Endothelial cell of umbilical vein (primary cell): ENCODE measurements around the gene CCDC187. TPM values are rescaled to one million over a fixed set of nuclear protein-coding genes. Genes with fewer than 3 reads are reported as not detected.

Experiments used
- BruUV-seq: library from RNA; stranded (reverse); fragments of 400-500 nt; replicated peaks from 2 replicates; lab custom pipeline; 2021; lab: Mats Ljungman, UMichigan
- CTCF ChIA-PET: fragments of 300-600, 350-600 bp; sonication (Branson Sonifier 250); formaldehyde crosslinking; loops from one replicate; lab custom pipeline; 2021; ENCODE audit warnings: antibody characterized with exemption, inconsistent platforms; lab: Charles Lee
- POLR2A ChIA-PET: fragments of 300-600, 350-600 bp; sonication (Branson Sonifier 250); formaldehyde crosslinking; loops from one replicate; lab custom pipeline; 2021; ENCODE audit warnings: antibody characterized with exemption, inconsistent platforms; lab: Charles Lee
- DNase-seq: peaks from one replicate; pipeline ENCODE4 v3.0.0-alpha.2; 2011; ENCODE audit warnings: low read depth, low spot score
- FAIRE-seq: peaks from 2 replicates; lab custom pipeline; 2011; peaks lifted over from hg19 to GRCh38; lab: Jason Lieb, UNC
- H2AFZ ChIP-seq: 2 replicates; pipeline ENCODE4 v1.6.0; 2012; ENCODE audit warnings: low read depth, low read length, control low read depth, inconsistent platforms
- H3K27ac ChIP-seq: 2 replicates; pipeline ENCODE4 v1.5.1; 2011; ENCODE audit warnings: low read depth, mild to moderate bottlenecking, control low read depth, low read length, moderate library complexity; ENCODE audit not compliant: insufficient read depth
- H3K27me3 ChIP-seq, 2 experiments: 2 replicates each; pipeline versions ENCODE4 v1.6.0 to v1.6.1; 2011; ENCODE audit warnings: low read length in 2 of 2, mixed read lengths in 1 of 2; ENCODE audit not compliant: control insufficient read depth in 2 of 2, insufficient read depth in 2 of 2
- H3K36me3 ChIP-seq, 2 experiments: 2 replicates in 1 of 2; 3 replicates in 1 of 2; pipeline ENCODE4 v1.5.1; 2011; ENCODE audit warnings: low read length in 2 of 2, mild to moderate bottlenecking in 1 of 2, moderate library complexity in 1 of 2; ENCODE audit not compliant: control insufficient read depth in 2 of 2, insufficient read depth in 2 of 2; ENCODE audit errors: extremely low read depth in 1 of 2
- H3K4me1 ChIP-seq: 3 replicates; pipeline ENCODE4 v1.5.1; 2011; ENCODE audit warnings: mild to moderate bottlenecking, low read length; ENCODE audit not compliant: control insufficient read depth, insufficient read depth; ENCODE audit errors: extremely low read depth
- H3K4me2 ChIP-seq: 2 replicates; pipeline ENCODE4 v1.6.1; 2011; ENCODE audit warnings: low read length, control low read depth, mixed read lengths; ENCODE audit not compliant: insufficient read depth
- H3K4me3 ChIP-seq, 3 experiments: fragments of 200-600 bp in 1 of 3; sonication (generic), shearing (Covaris generic) in 1 of 3; replicated peaks in 1 of 3; 2 replicates each; pipeline ENCODE4 v1.5.1; 2011 to 2016; ENCODE audit warnings: control low read depth in 3 of 3, low read length in 3 of 3, mild to moderate bottlenecking in 2 of 3, inconsistent platforms in 1 of 3, low read depth in 1 of 3, moderate library complexity in 1 of 3; ENCODE audit not compliant: insufficient read depth in 1 of 3
- H3K79me2 ChIP-seq: 2 replicates; pipeline ENCODE4 v1.6.0; 2012; ENCODE audit warnings: low read length, inconsistent platforms; ENCODE audit not compliant: control insufficient read depth, insufficient read depth
- H3K9ac ChIP-seq: replicated peaks from 2 replicates; pipeline ENCODE3; 2011; ENCODE audit warnings: low read length, control low read depth; ENCODE audit not compliant: insufficient read depth; ENCODE audit errors: extremely low read depth
- H3K9me1 ChIP-seq: replicated peaks from 3 replicates; pipeline ENCODE4 v1.6.0; 2011; ENCODE audit warnings: mild to moderate bottlenecking, low read length; ENCODE audit not compliant: control insufficient read depth, insufficient read depth; ENCODE audit errors: extremely low read depth
- H3K9me3 ChIP-seq: replicated peaks from 2 replicates; pipeline ENCODE4 v1.5.1; 2012; ENCODE audit warnings: low read length, inconsistent platforms; ENCODE audit not compliant: control insufficient read depth, insufficient read depth
- H4K20me1 ChIP-seq: replicated peaks from 2 replicates; pipeline ENCODE3; 2011; ENCODE audit warnings: mild to moderate bottlenecking, low read length; ENCODE audit not compliant: control insufficient read depth, insufficient read depth; ENCODE audit errors: extremely low read depth
- EZH2 ChIP-seq: IDR thresholded peaks from 2 replicates; pipeline ENCODE4 v1.6.1; 2012; ENCODE audit warnings: borderline replicate concordance, low read depth, mild to moderate bottlenecking, moderate library complexity, low read length, inconsistent platforms; ENCODE audit not compliant: severe bottlenecking
- FOS ChIP-seq: IDR thresholded peaks from 2 replicates; pipeline ENCODE4 v1.6.1; 2011; ENCODE audit warnings: mild to moderate bottlenecking, low read length, moderate library complexity, borderline replicate concordance; ENCODE audit not compliant: insufficient read depth
- GATA2 ChIP-seq: IDR thresholded peaks from 2 replicates; pipeline ENCODE4 v1.7.0; 2011; ENCODE audit warnings: low read depth, mild to moderate bottlenecking, moderate library complexity, mixed read lengths, low read length; ENCODE audit not compliant: insufficient read length, insufficient read depth
- JUN ChIP-seq: IDR thresholded peaks from 2 replicates; pipeline ENCODE4 v1.6.1; 2011; ENCODE audit warnings: borderline replicate concordance, low read depth; ENCODE audit not compliant: insufficient read length, insufficient read depth
- MYC ChIP-seq: IDR thresholded peaks from one replicate; pipeline ENCODE4 v1.6.1; 2011; ENCODE audit warnings: mild to moderate bottlenecking, low read depth, low read length
- POLR2A ChIP-seq: IDR thresholded peaks from 2 replicates; pipeline ENCODE4 v1.6.1; 2012; ENCODE audit warnings: low read depth, mild to moderate bottlenecking, control low read depth, low read length
- POLR2AphosphoS5 ChIP-seq: IDR thresholded peaks from 2 replicates; pipeline ENCODE4 v1.6.1; 2012; ENCODE audit warnings: low read depth, mild to moderate bottlenecking, control low read depth, low read length, moderate library complexity; ENCODE audit not compliant: insufficient read depth
- dilution Hi-C: fragments of 300-500 bp; cut with MboI; formaldehyde crosslinking; loops from one replicate; pipeline ENCODE4 v1.15.0; 2019; ENCODE audit warnings: low sequenced_read_pairs; ENCODE audit not compliant: extremely low pct_ligation_motif_present
- intact Hi-C: fragments of 100-400 bp; cut with micrococcal nuclease; formaldehyde crosslinking; loops from one replicate; pipeline ENCODE4 v1.10.0; 2022
- polyA plus RNA-seq, 4 experiments: library from polyadenylated mRNA; depleted of rRNA in 3 of 4; stranded (reverse) in 3 of 4; unstranded in 1 of 4; fragments of >200 nt; gene quantifications; 2 replicates each; pipeline versions ENCODE4 v1.2.1 to v1.2.3, GENCODE V29; 2011 to 2012; ENCODE audit warnings: missing spikeins in 1 of 4
- total RNA-seq: library from RNA; stranded (reverse); gene quantifications from 2 replicates; pipeline ENCODE4 v1.2.3, GENCODE V29; 2021
- TF ChIP-seq, protein P1 (sequence below), 2 donors: IDR thresholded peaks; 1 replicate in 1 of 2; 2 replicates in 1 of 2; pipeline ENCODE4 v1.5.1; 2011; ENCODE audit warnings: low read length in 2 of 2, mild to moderate bottlenecking in 2 of 2, moderate library complexity in 2 of 2, control low read depth in 1 of 2, inconsistent platforms in 1 of 2, low read depth in 1 of 2; ENCODE audit not compliant: insufficient read depth in 1 of 2; ENCODE audit errors: extremely low read depth in 1 of 2
- TF ChIP-seq, protein P2 (sequence below): IDR thresholded peaks from 2 replicates; pipeline ENCODE4 v1.6.1; 2011; ENCODE audit not compliant: insufficient read depth, insufficient read length

CCDC187 gene
- total and polyA plus RNA-seq, 2 donors (not counting 3 experiments of a cell fraction or from before 2014, with no cell fraction given) = not detected

DNA sequence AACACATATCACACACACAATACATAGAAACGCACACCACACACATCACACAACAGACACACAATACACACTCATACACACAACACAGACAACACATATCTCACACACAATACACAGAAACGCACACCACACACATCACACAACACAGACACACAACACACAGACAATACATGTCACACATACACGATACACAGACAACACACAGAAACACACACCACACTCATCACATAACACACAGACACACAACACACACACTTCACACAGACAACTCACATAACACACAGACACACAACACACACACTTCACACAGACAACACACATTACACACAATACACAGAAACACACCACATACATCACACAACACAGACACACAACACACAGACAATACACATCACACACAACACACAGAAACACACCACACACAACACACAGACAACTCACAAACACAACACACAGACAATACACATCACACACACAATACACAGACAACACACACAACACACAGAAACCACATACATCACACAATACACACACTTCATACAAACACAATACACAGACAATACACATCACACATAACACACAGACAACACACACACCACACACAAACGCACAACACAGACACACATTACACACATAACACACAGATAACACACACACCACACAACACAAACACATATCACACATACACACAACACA is 4.3 kb upstream of the CCDC187 start:
- TF ChIP-seq MYC (no peak), POLR2AphosphoS5 (no peak), GATA2 (no peak), POLR2A (no peak), EZH2 (no peak), FOS (no peak), JUN (no peak)
- TF ChIP-seq, protein P1, sequence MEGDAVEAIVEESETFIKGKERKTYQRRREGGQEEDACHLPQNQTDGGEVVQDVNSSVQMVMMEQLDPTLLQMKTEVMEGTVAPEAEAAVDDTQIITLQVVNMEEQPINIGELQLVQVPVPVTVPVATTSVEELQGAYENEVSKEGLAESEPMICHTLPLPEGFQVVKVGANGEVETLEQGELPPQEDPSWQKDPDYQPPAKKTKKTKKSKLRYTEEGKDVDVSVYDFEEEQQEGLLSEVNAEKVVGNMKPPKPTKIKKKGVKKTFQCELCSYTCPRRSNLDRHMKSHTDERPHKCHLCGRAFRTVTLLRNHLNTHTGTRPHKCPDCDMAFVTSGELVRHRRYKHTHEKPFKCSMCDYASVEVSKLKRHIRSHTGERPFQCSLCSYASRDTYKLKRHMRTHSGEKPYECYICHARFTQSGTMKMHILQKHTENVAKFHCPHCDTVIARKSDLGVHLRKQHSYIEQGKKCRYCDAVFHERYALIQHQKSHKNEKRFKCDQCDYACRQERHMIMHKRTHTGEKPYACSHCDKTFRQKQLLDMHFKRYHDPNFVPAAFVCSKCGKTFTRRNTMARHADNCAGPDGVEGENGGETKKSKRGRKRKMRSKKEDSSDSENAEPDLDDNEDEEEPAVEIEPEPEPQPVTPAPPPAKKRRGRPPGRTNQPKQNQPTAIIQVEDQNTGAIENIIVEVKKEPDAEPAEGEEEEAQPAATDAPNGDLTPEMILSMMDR (IDR thresholded peaks at IDR 0.05; ENCODE audit: extremely low read depth in 1 of 2, insufficient read depth in 1 of 2, low read depth in 1 of 2, low read length in 2 of 2) = no peak
- TF ChIP-seq, protein P2, sequence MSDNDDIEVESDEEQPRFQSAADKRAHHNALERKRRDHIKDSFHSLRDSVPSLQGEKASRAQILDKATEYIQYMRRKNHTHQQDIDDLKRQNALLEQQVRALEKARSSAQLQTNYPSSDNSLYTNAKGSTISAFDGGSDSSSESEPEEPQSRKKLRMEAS = no peak
- no TSS peak for BruUV-seq
- CTCF ChIA-PET = no interaction called here
- FAIRE-seq (no peak), DNase-seq (no peak)
- no peaks in the 10 kb centered on the region for H3K79me2 ChIP-seq
- dilution Hi-C loops (no loop called here), intact Hi-C loops (no loop called here)
- H3K9me3 ChIP-seq = no peaks in the 10 kb centered on the region
- no peak overlapping the region for H2AFZ ChIP-seq
- H4K20me1 ChIP-seq = no peaks in the 10 kb centered on the region
- no peak overlapping the region for H3K27ac ChIP-seq
- H3K4me2 ChIP-seq = no peak overlapping the region
- no peaks in the 10 kb centered on the region for H3K36me3 ChIP-seq
- no peaks in the 10 kb centered on the region for H3K9me1 ChIP-seq
- POLR2A ChIA-PET = no interaction called here
- H3K27me3 ChIP-seq = no peaks in the 10 kb centered on the region
- no peak overlapping the region for H3K4me3 ChIP-seq
- no peaks in the 10 kb centered on the region for H3K4me1 ChIP-seq
- no peak overlapping the region for H3K9ac ChIP-seq
